ENCODE data around the gene PTK6.

- TF ChIP-seq CTCF (IDR thresholded peaks at IDR 0.05), result no peak
- no peak for TF ChIP-seq POLR2AphosphoS5 (IDR thresholded peaks at IDR 0.05)
These were observed 35.1 kb upstream of the PTK6 start for GRCh38 chr20:63572071-63572787.

Measured in transverse colon (tissue), 4 donors.